Skeletal muscle tissue (tissue), 4 donors: ENCODE data around the gene IPCEF1. TPM values are rescaled to one million over a fixed set of nuclear protein-coding genes. Genes with fewer than 3 reads are reported as not detected.

ENCODE experiments used
- H3K27ac ChIP-seq: one replicate; pipeline ENCODE4 v1.7.0; 2013; ENCODE audit warnings: mild to moderate bottlenecking, low read depth, low read length, inconsistent platforms
- H3K27me3 ChIP-seq, 3 donors: one replicate each; pipeline ENCODE4 v1.7.0; 2013; ENCODE audit warnings: low read length in 3 of 3; ENCODE audit not compliant: control insufficient read depth in 3 of 3, insufficient read depth in 3 of 3
- H3K36me3 ChIP-seq, 3 donors: one replicate each; pipeline ENCODE4 v1.7.0; 2013; ENCODE audit warnings: low read length in 3 of 3; ENCODE audit not compliant: control insufficient read depth in 3 of 3, insufficient read depth in 3 of 3
- H3K4me1 ChIP-seq, 3 donors: one replicate each; pipeline ENCODE4 v1.7.0; 2013; ENCODE audit warnings: low read length in 3 of 3, mild to moderate bottlenecking in 3 of 3; ENCODE audit not compliant: control insufficient read depth in 3 of 3, insufficient read depth in 3 of 3
- H3K4me3 ChIP-seq, 3 donors: one replicate each; pipeline ENCODE4 v1.7.0; 2013; ENCODE audit warnings: low read length in 3 of 3
- H3K9ac ChIP-seq, 3 donors: one replicate each; pipeline ENCODE4 v1.7.0; 2013; ENCODE audit warnings: low read length in 3 of 3, mild to moderate bottlenecking in 3 of 3, moderate library complexity in 2 of 3, low read depth in 1 of 3
- H3K9me3 ChIP-seq, 3 donors: one replicate each; pipeline ENCODE4 v1.7.0; 2013; ENCODE audit warnings: low read length in 3 of 3; ENCODE audit not compliant: control insufficient read depth in 3 of 3
- total RNA-seq: library from RNA; depleted of rRNA; stranded (reverse); fragments of >200 nt; gene quantifications from one replicate; pipeline ENCODE4 v1.2.3, GENCODE V29; 2014
- donor health status: Osteomylitis.

The IPCEF1 gene
- total RNA-seq, 1 donor from 2014 or later: 2.1 TPM

DNA sequence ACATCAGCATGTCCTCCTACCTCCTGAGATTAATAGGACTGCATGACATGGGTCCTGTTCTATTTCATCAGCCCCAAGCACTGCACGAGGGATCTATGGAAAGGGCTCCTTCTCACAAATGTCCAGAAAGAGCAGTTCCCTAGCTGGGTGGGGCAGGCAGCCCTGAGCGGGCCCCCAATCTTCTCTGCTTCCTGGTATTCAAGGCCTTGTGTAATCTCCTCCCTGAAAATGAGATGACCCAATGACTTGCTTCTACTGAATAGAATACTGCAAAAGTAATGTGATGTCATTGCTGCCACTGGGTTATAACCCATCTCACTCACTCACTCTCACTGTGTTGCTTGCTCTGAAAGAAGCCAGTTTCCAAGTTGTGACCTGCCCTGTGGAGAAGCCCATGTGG, 191.1 kb downstream of the IPCEF1 start:
- H3K36me3 ChIP-seq: no peaks in the 10 kb centered on the region
- H3K4me1 ChIP-seq: no peaks in the 10 kb centered on the region
- H3K9me3 ChIP-seq: peaks cover 0 to 2% (median 0%) of the 10 kb centered on the region in 3 donors
- no peak overlapping the region for H3K27ac ChIP-seq
- no peak overlapping the region for H3K4me3 ChIP-seq
- no peaks in the 10 kb centered on the region for H3K27me3 ChIP-seq
- no peak overlapping the region for H3K9ac ChIP-seq

DNA sequence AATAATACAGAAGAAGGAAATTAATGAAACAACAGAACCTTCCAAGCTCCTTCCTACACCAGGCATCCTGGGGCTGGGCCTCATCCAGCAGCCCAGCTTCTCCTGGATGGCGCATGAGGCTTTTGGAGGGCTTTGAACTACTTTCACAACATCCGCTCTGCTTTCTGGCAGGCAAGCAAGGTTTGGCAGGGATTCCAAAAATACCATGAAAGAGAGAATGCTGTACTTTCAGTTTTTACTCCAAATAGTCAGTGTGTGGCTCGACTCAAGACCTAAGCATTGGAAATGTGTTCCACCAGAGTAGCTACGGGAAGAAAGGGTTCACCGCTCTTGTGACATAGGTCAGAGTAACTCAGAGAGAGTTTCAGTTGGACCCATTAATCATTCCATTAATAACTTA, 192.2 kb downstream of the IPCEF1 start:
- no peaks in the 10 kb centered on the region for H3K36me3 ChIP-seq
- no peak overlapping the region for H3K9ac ChIP-seq
- no peaks in the 10 kb centered on the region for H3K27me3 ChIP-seq
- no peak overlapping the region for H3K27ac ChIP-seq
- no peaks in the 10 kb centered on the region for H3K4me1 ChIP-seq
- H3K9me3 ChIP-seq: peaks cover 0 to 2% (median 0%) of the 10 kb centered on the region in 3 donors
- H3K4me3 ChIP-seq: no peak overlapping the region

DNA sequence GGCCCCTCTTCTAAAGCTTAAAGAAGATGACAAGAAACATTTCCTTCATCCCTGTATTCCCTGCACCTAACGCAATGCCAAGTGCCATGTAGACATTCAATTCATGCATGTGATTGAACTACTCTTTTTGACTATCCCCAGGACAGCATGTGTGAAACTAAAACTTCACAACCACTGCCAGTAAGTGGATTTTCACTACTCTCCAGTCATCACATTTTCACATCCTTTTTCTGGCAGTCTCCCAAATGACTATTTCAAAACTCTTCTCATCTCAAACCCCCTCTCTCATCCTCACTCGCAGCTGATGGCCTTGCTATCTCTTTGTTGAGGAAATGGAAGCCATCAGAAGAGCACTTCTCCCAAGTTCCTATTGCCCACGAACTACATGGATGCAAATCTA, 194.9 kb downstream of the IPCEF1 start:
- Histone ChIP-seq H3K9ac (no peak overlapping the region), H3K4me3 (no peak overlapping the region), H3K36me3 (no peaks in the 10 kb centered on the region), H3K9me3 (peaks cover 0 to 2% (median 0%) of the 10 kb centered on the region in 3 donors), H3K27ac (no peak overlapping the region), H3K4me1 (peaks cover 0 to 8% (median 6%) of the 10 kb centered on the region in 3 donors), H3K27me3 (no peaks in the 10 kb centered on the region)

DNA sequence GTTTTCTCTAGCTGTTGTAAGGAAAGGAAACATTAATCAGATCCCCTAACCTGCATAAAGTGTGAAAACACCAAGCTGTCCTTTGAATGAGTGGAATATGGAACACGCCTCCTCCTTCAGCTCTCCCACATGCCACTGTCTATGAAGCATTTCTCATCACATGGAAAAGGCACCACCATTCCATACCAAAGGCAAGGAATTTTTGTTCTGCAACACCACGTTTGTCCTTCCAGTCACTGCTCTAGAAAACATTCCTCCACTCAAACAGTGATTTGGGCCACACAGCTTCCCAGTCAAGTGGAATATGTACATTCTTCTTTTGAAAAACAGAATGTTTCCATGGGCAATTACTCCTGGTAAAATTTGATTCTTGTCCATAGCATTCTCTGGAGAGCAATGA, 197.5 kb downstream of the IPCEF1 start:
- no peaks in the 10 kb centered on the region for H3K9me3 ChIP-seq

DNA sequence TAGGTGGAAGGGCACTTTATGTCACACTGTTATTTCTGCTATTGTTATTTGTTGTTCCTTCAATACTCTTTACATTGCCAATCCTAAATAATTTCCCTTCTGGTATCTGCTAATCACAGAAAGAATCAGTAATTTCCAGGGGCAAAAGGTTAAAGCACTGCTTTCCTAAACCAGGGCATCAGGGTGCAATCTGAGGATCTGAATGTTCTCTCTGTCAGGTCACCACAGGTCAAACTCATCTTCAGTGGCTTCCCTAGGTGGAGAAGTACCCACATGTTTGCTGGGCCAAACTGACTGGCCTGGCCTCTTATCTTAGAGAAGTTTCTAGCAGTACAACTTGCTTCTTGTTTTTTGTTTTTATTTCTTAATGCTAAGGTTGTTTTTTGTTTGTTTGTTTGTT, 198.9 kb downstream of the IPCEF1 start:
- Histone ChIP-seq H3K9me3 (no peaks in the 10 kb centered on the region), H3K4me3 (no peak overlapping the region), H3K4me1 (peaks cover 2 to 12% (median 6%) of the 10 kb centered on the region in 3 donors), H3K36me3 (no peaks in the 10 kb centered on the region), H3K9ac (no peak overlapping the region), H3K27me3 (no peaks in the 10 kb centered on the region), H3K27ac (no peak overlapping the region)

More for the DNA sequence above, 197.5 kb downstream of the IPCEF1 start:
- no peak overlapping the region for H3K9ac ChIP-seq
- no peak overlapping the region for H3K27ac ChIP-seq
- H3K4me1 ChIP-seq: peaks cover 2 to 12% (median 6%) of the 10 kb centered on the region in 3 donors
- H3K36me3 ChIP-seq: no peaks in the 10 kb centered on the region
- no peak overlapping the region for H3K4me3 ChIP-seq
- H3K27me3 ChIP-seq: no peaks in the 10 kb centered on the region

DNA sequence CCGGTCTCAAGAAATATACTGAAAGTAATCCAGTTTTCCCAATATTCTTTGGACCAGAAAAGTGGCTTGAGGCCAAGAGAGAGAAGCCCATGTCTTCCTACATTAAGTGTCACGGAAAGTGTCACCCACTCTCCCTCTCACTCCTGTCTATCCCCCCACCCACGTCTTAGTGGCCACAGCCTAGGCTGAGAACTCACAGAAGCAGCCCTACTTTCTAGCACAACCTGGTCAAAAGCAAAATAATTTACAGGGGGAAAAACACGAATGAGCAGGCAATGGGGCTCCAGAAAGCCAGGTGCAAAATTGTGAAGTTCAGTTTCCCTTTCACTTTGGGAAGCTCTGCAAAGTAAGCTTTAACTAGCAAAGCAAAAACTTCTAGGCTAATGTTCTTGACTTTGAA, 199.5 kb downstream of the IPCEF1 start:
- H3K4me3 ChIP-seq: peak overlapping the region in 1 of 3 donors; percentile 49
- H3K9me3 ChIP-seq: no peaks in the 10 kb centered on the region
- no peaks in the 10 kb centered on the region for H3K27me3 ChIP-seq
- peaks cover 2 to 12% (median 6%) of the 10 kb centered on the region in 3 donors for H3K4me1 ChIP-seq
- H3K36me3 ChIP-seq: no peaks in the 10 kb centered on the region
- no peak overlapping the region for H3K27ac ChIP-seq
- H3K9ac ChIP-seq: no peak overlapping the region

DNA sequence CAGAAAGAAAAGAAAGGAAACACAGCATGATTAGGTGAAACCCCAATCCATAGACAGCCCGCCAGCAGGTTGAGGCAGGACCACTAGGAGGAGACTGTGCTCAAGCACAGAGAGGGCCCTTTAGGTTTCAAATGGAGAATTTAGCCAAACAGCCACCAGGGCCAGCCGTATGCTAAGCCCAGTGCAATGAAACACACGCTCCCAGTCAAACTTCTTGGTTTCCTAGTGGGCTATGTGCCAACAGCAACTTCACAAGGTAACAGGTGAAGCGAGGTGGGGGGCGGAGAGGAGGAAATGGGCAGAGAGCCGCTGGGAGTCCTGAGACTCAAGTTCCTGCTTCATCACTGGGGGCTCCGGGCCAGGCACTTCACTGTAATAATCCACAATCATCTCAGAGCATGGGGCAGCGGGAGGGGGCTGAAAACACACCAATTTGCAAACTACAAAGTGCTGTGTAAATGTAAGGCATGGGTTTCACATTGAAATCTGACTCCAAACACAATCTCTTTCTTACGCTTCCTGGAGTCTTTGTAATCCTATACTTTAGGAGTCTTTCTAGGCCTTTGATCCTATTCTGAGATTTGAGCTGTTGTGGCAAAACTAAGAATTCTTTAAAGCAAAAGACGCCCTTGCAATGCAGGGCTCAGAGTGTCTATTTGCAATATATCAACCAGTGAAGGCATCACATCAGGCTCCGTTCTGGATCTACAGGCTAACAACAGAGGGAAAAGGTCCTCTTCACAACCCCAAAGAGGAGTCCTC, 200.3 kb downstream of the IPCEF1 start:
- H3K4me1 ChIP-seq: peaks cover 2 to 12% (median 6%) of the 10 kb centered on the region in 3 donors
- H3K27ac ChIP-seq: no peak overlapping the region
- peak overlapping the region in 1 of 3 donors; percentile 22 for H3K4me3 ChIP-seq
- H3K27me3 ChIP-seq: no peaks in the 10 kb centered on the region
- H3K36me3 ChIP-seq: no peaks in the 10 kb centered on the region
- H3K9me3 ChIP-seq: no peaks in the 10 kb centered on the region
- H3K9ac ChIP-seq: no peak overlapping the region

DNA sequence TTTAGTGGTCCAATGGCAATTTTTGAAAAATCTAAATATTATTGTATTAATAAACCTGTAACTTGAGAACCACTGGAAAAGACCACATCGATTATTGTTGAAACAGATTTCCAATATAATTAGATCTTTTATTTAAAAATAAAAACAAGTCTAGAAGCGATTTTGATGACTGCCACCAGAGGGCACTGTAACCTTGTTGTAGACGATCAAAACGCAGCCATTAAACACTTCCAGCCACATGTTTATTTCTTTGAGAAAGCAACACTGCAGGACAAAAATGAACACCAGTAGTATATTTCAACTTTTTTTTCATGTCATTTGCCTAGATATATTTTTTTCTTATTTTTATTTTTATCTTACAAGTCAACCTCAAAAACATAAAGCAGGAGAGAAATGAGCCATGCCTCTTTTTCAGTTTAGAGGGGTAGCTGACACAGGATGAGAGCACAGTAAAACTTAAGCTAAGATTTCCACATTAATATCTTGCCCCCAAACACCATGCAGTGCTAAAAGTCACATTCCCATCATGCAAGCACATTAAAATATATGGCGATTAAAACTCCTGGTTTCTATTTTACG, 202.1 kb downstream of the IPCEF1 start:
- H3K27me3 ChIP-seq: no peaks in the 10 kb centered on the region
- H3K9me3 ChIP-seq: no peaks in the 10 kb centered on the region
- H3K4me1 ChIP-seq: peaks cover 2 to 12% (median 6%) of the 10 kb centered on the region in 3 donors
- H3K4me3 ChIP-seq: no peak overlapping the region
- H3K36me3 ChIP-seq: no peaks in the 10 kb centered on the region
- H3K9ac ChIP-seq: no peak overlapping the region
- no peak overlapping the region for H3K27ac ChIP-seq

DNA sequence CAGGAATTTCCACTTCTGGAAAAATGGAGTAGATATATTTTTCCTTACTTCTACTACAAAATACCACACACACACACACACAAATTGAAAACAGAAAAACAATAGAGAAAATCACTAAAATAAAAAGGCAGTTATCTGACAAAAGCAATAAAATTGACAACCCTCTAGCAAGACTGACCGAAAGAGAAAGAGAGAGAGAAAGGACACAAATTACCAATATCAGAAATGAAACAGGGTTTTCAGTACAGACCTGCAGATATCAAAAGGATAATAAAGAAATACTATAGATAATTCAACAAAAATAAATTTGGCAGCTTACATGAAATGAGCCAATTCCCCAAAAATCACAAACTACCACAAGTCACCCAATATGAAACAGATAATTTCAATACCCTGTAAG, 212.8 kb downstream of the IPCEF1 start:
- H3K9me3 ChIP-seq: no peaks in the 10 kb centered on the region
- H3K9ac ChIP-seq: no peak overlapping the region
- no peak overlapping the region for H3K4me3 ChIP-seq
- no peaks in the 10 kb centered on the region for H3K4me1 ChIP-seq
- H3K27me3 ChIP-seq: no peaks in the 10 kb centered on the region
- no peak overlapping the region for H3K27ac ChIP-seq
- H3K36me3 ChIP-seq: no peaks in the 10 kb centered on the region

DNA sequence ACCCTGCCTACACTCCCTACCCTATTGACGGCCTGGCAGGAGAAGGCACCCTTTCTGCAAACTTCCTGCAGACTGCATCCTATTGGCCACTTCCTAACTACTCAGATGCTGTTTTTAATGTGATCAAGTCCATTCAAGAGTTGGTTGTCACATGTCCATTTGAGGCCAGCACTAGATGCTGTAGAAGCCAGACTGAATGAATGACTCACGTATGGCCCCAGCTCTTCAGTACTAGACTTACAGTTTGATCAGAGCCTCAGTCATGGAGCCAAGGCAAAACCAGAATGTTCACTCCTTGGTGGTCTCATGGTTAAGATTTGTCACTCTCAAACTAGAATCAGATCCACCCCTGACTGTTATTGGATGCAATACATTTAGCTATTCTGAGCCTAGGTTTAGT, 215.9 kb downstream of the IPCEF1 start:
- Histone ChIP-seq H3K9ac (no peak overlapping the region), H3K36me3 (no peaks in the 10 kb centered on the region), H3K9me3 (no peaks in the 10 kb centered on the region), H3K4me3 (no peak overlapping the region), H3K27ac (no peak overlapping the region), H3K27me3 (no peaks in the 10 kb centered on the region), H3K4me1 (no peaks in the 10 kb centered on the region)
